ENCODE results near the gene GOLGA6L1.
"Not testable (repeated sequence)": the region's sequence is repeated elsewhere in the genome, so short reads cannot be mapped to it uniquely, and the experiment has no call there.

- TF ChIP-seq, protein P1, sequence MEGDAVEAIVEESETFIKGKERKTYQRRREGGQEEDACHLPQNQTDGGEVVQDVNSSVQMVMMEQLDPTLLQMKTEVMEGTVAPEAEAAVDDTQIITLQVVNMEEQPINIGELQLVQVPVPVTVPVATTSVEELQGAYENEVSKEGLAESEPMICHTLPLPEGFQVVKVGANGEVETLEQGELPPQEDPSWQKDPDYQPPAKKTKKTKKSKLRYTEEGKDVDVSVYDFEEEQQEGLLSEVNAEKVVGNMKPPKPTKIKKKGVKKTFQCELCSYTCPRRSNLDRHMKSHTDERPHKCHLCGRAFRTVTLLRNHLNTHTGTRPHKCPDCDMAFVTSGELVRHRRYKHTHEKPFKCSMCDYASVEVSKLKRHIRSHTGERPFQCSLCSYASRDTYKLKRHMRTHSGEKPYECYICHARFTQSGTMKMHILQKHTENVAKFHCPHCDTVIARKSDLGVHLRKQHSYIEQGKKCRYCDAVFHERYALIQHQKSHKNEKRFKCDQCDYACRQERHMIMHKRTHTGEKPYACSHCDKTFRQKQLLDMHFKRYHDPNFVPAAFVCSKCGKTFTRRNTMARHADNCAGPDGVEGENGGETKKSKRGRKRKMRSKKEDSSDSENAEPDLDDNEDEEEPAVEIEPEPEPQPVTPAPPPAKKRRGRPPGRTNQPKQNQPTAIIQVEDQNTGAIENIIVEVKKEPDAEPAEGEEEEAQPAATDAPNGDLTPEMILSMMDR (IDR thresholded peaks at IDR 0.05) = not testable (repeated sequence)
- TF ChIP-seq EP300, POLR2A, POLR2AphosphoS5 (IDR thresholded peaks at IDR 0.05): not testable (repeated sequence)
Measured at GRCh38 chr15:23175606-23176005, 39.0 kb upstream of the GOLGA6L1 start.
